PC-3 (cell line): ENCODE results near the gene GLT8D1. TPM values are rescaled to one million over a fixed set of nuclear protein-coding genes. Genes with fewer than 3 reads are reported as not detected.

Experiments
- ATAC-seq: fragments of 200-7000 bp; cut with Tn5 transposase; 2 replicates; pipeline ENCODE4 v1.9.1; 2020; ENCODE audit warnings: mild to moderate bottlenecking, moderate library complexity
- BruUV-seq: library from RNA; stranded (reverse); fragments of 400-500 nt; replicated peaks from 2 replicates; lab custom pipeline; 2021; lab: Mats Ljungman, UMichigan
- CTCF ChIA-PET: fragments of 300-600 bp; sonication (Branson Sonifier 250); formaldehyde crosslinking; loops from one replicate; lab custom pipeline; 2022; ENCODE audit warnings: antibody characterized with exemption; lab: Charles Lee
- POLR2A ChIA-PET: fragments of 300-600 bp; sonication (Branson Sonifier 250); formaldehyde crosslinking; loops from one replicate; lab custom pipeline; 2022; ENCODE audit warnings: antibody characterized with exemption; ENCODE audit not compliant: unreplicated experiment; lab: Charles Lee
- DNase-seq: peaks from one replicate; pipeline ENCODE4 v3.0.0-alpha.2; 2015
- H2AFZ ChIP-seq: fragments of 300-600 bp; sonication (generic); 2 replicates; pipeline ENCODE4 v1.6.0; 2016; ENCODE audit warnings: antibody characterized with exemption, low read length
- H3F3A ChIP-seq: fragments of 300-600 bp; sonication (generic); one replicate; pipeline ENCODE4 v1.6.0; 2017; ENCODE audit warnings: antibody characterized with exemption, low read length, control low read depth, mild to moderate bottlenecking; ENCODE audit not compliant: unreplicated experiment
- H3K27ac ChIP-seq: fragments of 300-600 bp; sonication (generic); 2 replicates; pipeline ENCODE4 v1.5.1; 2016; ENCODE audit warnings: mild to moderate bottlenecking, low read length
- H3K27me3 ChIP-seq: fragments of 300-600 bp; sonication (generic); 2 replicates; pipeline ENCODE4 v1.6.1; 2016; ENCODE audit warnings: low read length, mixed read lengths
- H3K36me3 ChIP-seq: fragments of 300-600 bp; sonication (generic); 2 replicates; pipeline ENCODE4 v1.6.1; 2016; ENCODE audit warnings: low read depth, mixed run types, low read length, mixed read lengths
- H3K4me1 ChIP-seq: fragments of 300-600 bp; sonication (generic); 2 replicates; pipeline ENCODE4 v1.5.1; 2016; ENCODE audit warnings: low read length; ENCODE audit not compliant: insufficient read depth
- H3K4me2 ChIP-seq: fragments of 300-600 bp; sonication (generic); 2 replicates; pipeline ENCODE4 v1.6.0; 2016; ENCODE audit warnings: low read length
- H3K4me3 ChIP-seq: fragments of 300-600 bp; sonication (generic); 2 replicates; pipeline ENCODE4 v1.5.1; 2016; ENCODE audit warnings: mild to moderate bottlenecking, low read length, mixed read lengths
- H3K79me2 ChIP-seq: fragments of 300-600 bp; sonication (generic); 2 replicates; pipeline ENCODE4 v1.6.1; 2017; ENCODE audit warnings: low read length, mixed read lengths
- H3K9ac ChIP-seq: fragments of 300-600 bp; sonication (generic); 2 replicates; pipeline ENCODE4 v1.6.0; 2016; ENCODE audit warnings: mild to moderate bottlenecking, low read length
- H3K9me2 ChIP-seq: fragments of 300-600 bp; sonication (generic); replicated peaks from 2 replicates; pipeline ENCODE4 v1.6.1; 2016; ENCODE audit warnings: mixed run types, low read length, mixed read lengths
- H3K9me3 ChIP-seq: fragments of 300-600 bp; sonication (generic); 2 replicates; pipeline ENCODE4 v1.6.1; 2016; ENCODE audit warnings: low read length, mixed read lengths
- H4K20me1 ChIP-seq: fragments of 300-600 bp; sonication (generic); 2 replicates; pipeline ENCODE4 v1.6.1; 2016; ENCODE audit warnings: low read length, mixed read lengths
- EZH2 ChIP-seq: fragments of 300-600 bp; sonication (generic); IDR thresholded peaks from one replicate; pipeline ENCODE4 v1.6.1; 2017; ENCODE audit warnings: antibody characterized with exemption, mild to moderate bottlenecking, low read length; ENCODE audit not compliant: unreplicated experiment
- EZH2phosphoT487 ChIP-seq: fragments of 300-600 bp; sonication (generic); IDR thresholded peaks from 2 replicates; pipeline ENCODE4 v1.6.1; 2018; ENCODE audit warnings: mild to moderate bottlenecking, antibody characterized with exemption, low read length, borderline replicate concordance
- intact Hi-C: fragments of 100-400 bp; cut with micrococcal nuclease; formaldehyde crosslinking; loops from 2 replicates; pipeline ENCODE4 v1.9.0; 2023
- total RNA-seq: library from RNA; depleted of rRNA; stranded (reverse); fragments of >200 nt; gene quantifications from 2 replicates; pipeline ENCODE4 v1.2.3, GENCODE V29; 2014
- TF ChIP-seq, protein P1 (sequence below): fragments of 300-600 bp; sonication (generic); conservative IDR thresholded peaks from 2 replicates; pipeline ENCODE4 v1.5.1; 2017; ENCODE audit warnings: antibody characterized with exemption, low read depth, mild to moderate bottlenecking, low read length

Gene GLT8D1
- total RNA-seq, 1 experiment from 2014 or later = 70.2 TPM

DNA sequence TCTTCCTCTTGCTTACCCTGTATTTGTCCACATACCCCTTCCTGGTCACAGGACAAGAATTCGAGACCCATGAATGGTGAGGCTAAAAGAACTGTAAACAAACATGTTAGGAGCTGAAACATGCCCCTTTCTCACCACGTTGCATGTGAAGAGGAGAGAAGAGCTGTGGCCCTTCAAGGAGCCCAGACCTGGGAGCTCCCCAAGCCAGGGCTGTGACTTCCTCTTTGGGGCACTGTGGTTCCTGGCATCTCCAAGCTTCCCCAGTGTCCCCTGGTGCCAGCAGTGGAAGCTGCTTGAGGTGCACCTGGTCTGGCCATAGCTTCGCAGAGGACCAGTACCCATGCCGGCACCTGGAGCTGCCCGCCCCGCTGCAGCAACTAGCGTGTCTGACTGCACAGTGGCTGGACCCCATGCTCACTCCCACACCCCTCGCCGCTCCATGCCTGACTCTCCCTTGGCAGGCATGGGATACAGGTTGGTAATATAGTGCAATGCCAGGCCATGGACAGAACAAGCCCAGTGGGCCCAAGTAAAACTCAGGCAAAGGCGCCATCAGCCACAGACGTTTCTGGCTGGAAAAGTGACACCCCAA is 10.2 kb upstream of the GLT8D1 start:
- Histone ChIP-seq H3K27ac (no peak overlapping the region), H3K9me2 (no peaks in the 10 kb centered on the region), H3K4me3 (no peak overlapping the region), H3K4me2 (no peak overlapping the region), H4K20me1 (no peaks in the 10 kb centered on the region), H3K9me3 (no peaks in the 10 kb centered on the region), H3K27me3 (no peaks in the 10 kb centered on the region), H2AFZ (no peak overlapping the region), H3K9ac (no peak overlapping the region), H3K4me1 (no peaks in the 10 kb centered on the region), H3F3A (peaks cover 7% of the 10 kb centered on the region), H3K79me2 (no peaks in the 10 kb centered on the region), H3K36me3 (peaks cover 14% of the 10 kb centered on the region; the same call in 1 of the 2 replicates)
- DNase-seq (no peak), ATAC-seq (no peak)
- intact Hi-C loops = no loop called here
- ChIA-PET POLR2A (no interaction called here), CTCF (no interaction called here)
- TF ChIP-seq EZH2phosphoT487 = no peak
- TF ChIP-seq, protein P1, sequence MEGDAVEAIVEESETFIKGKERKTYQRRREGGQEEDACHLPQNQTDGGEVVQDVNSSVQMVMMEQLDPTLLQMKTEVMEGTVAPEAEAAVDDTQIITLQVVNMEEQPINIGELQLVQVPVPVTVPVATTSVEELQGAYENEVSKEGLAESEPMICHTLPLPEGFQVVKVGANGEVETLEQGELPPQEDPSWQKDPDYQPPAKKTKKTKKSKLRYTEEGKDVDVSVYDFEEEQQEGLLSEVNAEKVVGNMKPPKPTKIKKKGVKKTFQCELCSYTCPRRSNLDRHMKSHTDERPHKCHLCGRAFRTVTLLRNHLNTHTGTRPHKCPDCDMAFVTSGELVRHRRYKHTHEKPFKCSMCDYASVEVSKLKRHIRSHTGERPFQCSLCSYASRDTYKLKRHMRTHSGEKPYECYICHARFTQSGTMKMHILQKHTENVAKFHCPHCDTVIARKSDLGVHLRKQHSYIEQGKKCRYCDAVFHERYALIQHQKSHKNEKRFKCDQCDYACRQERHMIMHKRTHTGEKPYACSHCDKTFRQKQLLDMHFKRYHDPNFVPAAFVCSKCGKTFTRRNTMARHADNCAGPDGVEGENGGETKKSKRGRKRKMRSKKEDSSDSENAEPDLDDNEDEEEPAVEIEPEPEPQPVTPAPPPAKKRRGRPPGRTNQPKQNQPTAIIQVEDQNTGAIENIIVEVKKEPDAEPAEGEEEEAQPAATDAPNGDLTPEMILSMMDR = no peak
- no peak for TF ChIP-seq EZH2
- BruUV-seq = no TSS peak

DNA sequence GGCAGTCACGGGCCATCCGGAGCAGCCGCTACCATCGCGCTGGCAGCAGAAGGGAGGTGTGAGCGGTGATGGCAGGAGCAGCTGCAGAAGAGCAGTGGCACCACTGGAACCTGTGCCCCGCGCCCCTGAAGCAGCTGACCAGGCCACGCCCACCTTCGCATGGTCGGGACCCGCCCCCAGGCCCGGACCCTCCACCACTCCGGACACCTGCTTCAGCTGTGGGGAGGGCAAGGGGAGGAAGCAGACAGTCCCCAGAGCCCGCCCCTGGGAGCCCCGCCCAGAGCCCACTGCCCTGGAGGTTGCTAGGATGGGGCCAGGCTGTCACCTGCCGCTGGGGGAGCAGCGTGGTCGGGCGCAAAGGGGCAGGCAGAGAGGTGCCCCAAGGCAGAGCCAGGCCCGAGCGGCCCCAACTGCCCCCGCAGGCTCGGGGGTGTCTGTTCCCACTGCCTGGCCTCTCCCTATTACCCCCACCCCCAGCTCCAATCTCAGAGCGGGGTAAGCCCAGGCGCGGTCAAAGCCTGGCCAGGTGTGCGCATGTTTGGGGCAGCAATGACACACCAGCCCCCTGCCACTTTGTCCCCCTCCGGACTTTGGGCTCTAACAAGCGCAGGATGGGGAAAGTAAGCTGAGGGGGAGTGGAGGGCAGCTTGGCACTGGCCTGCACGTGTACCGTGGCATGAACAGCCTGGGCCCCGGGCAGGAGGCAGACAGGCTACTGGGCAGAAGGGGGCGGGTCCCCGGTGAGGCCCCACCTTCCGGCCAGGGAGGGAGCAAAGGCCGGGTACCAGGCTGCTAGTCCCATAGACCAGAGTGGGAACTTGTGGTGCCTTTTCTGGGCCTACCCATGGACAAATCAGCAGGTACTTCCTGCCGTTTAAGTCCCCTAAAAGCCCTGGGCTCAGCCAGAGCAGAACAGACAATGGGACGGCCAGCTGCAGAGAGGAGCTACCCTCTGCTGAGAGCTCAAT is 9.0 kb upstream of the GLT8D1 start:
- ChIA-PET CTCF (no interaction called here), POLR2A (no interaction called here)
- peaks cover 8% of the 10 kb centered on the region for H3F3A ChIP-seq
- no peaks in the 10 kb centered on the region for H3K9me3 ChIP-seq
- no peak for TF ChIP-seq EZH2
- TF ChIP-seq, protein P1 = no peak
- TF ChIP-seq EZH2phosphoT487 = no peak
- no peak for ATAC-seq
- no peaks in the 10 kb centered on the region for H3K79me2 ChIP-seq
- H3K27ac ChIP-seq = no peak overlapping the region
- H3K9me2 ChIP-seq = no peaks in the 10 kb centered on the region
- no peaks in the 10 kb centered on the region for H3K4me1 ChIP-seq
- no peak for DNase-seq
- no TSS peak for BruUV-seq
- no peaks in the 10 kb centered on the region for H3K27me3 ChIP-seq
- no peaks in the 10 kb centered on the region for H4K20me1 ChIP-seq
- no peak overlapping the region for H3K4me3 ChIP-seq
- H2AFZ ChIP-seq = no peak overlapping the region
- intact Hi-C loops = no loop called here
- no peak overlapping the region for H3K9ac ChIP-seq
- H3K36me3 ChIP-seq = peaks cover 5% of the 10 kb centered on the region; the same call in 1 of the 2 replicates
- no peak overlapping the region for H3K4me2 ChIP-seq
